Measurements from ENCODE around the gene TRAF3IP1.
"Not testable (repeated sequence)": the region's sequence is repeated elsewhere in the genome, so short reads cannot be mapped to it uniquely, and the experiment has no call there.

TRAF3IP1 gene, protein sequence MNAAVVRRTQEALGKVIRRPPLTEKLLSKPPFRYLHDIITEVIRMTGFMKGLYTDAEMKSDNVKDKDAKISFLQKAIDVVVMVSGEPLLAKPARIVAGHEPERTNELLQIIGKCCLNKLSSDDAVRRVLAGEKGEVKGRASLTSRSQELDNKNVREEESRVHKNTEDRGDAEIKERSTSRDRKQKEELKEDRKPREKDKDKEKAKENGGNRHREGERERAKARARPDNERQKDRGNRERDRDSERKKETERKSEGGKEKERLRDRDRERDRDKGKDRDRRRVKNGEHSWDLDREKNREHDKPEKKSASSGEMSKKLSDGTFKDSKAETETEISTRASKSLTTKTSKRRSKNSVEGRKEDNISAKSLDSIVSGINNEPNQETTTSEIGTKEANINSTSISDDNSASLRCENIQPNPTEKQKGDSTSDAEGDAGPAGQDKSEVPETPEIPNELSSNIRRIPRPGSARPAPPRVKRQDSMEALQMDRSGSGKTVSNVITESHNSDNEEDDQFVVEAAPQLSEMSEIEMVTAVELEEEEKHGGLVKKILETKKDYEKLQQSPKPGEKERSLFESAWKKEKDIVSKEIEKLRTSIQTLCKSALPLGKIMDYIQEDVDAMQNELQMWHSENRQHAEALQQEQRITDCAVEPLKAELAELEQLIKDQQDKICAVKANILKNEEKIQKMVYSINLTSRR

DNA sequence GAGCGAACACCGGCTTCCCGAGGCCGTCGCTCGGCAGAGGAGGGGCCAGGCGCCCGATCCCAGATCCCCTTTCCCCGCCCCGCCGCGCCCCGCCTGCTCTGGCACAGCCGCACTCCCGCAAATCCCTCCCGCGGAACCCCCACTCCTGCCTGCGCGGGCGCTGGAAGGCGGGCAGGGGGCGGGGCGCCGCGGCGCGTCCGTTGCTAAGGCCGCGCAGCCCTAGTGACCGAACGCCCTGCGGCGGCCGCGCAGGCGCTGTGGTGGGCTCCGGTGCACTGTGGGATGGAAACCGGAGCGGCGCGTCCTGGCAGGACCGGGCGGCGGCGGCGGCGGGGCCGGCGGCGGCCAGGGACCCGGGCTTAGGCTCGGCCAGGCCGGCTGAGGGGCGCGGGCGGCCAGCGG is at the start of gene TRAF3IP1:
TSS of gene TRAF3IP1 (plus strand) at position 273 of the 402 bp plus-strand sequence. CDS start 145 bp downstream, outside the sequence.
- peaks cover 0 to 26% (median 11%) of the 10 kb centered on the region in 4 donors for H3K4me1 ChIP-seq
- peak within 1 kb of the TSS; percentile 79 to 92 for H3K4me3 ChIP-seq
- no peaks in the 10 kb centered on the region for H3K9me3 ChIP-seq
- intact Hi-C loops (cut with DNase I; ENCODE audit: low total_unique reads) = loop anchor here (2.0 kb wide), 1 partner anchor 31 kb away; the partner anchor contains the start of gene PER2
- peaks cover 0 to 17% (median 0%) of the 10 kb centered on the region in 3 donors for H3K36me3 ChIP-seq
- TF ChIP-seq, protein P1, sequence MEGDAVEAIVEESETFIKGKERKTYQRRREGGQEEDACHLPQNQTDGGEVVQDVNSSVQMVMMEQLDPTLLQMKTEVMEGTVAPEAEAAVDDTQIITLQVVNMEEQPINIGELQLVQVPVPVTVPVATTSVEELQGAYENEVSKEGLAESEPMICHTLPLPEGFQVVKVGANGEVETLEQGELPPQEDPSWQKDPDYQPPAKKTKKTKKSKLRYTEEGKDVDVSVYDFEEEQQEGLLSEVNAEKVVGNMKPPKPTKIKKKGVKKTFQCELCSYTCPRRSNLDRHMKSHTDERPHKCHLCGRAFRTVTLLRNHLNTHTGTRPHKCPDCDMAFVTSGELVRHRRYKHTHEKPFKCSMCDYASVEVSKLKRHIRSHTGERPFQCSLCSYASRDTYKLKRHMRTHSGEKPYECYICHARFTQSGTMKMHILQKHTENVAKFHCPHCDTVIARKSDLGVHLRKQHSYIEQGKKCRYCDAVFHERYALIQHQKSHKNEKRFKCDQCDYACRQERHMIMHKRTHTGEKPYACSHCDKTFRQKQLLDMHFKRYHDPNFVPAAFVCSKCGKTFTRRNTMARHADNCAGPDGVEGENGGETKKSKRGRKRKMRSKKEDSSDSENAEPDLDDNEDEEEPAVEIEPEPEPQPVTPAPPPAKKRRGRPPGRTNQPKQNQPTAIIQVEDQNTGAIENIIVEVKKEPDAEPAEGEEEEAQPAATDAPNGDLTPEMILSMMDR (IDR thresholded peaks at IDR 0.05) = peak in 1 of 2 experiments; percentile 14
- DNase-seq = peak; percentile 90 to 94
- H3K27me3 ChIP-seq = no peaks in the 10 kb centered on the region
- peak within 1 kb of the TSS; percentile 61 to 78 for H3K27ac ChIP-seq

DNA sequence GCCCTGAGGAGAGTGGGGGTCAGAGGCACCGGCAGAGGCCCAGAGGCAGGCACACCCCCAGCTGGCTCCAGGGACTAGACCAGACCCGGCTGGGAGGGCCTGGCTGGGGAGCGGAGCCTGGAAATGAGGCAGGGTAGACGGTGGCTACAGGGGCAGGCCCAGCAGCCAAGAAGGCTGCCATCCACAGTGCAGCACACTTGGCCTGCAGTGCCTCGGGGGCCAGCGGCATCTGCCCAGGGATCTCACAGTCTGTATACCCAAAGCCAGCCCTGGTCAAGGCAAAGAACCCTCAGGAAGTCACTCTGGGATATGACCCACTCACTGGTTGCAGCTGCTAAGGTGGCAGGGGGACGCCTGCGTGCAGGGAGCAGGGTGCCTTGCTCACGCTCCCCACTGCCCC is 49.7 kb upstream of the TRAF3IP1 start:
- Histone ChIP-seq H3K27ac (no peak overlapping the region), H3K4me1 (no peaks in the 10 kb centered on the region), H3K9me3 (no peaks in the 10 kb centered on the region), H3K27me3 (no peaks in the 10 kb centered on the region), H3K4me3 (no peak overlapping the region), H3K36me3 (peaks cover 61 to 95% (median 66%) of the 10 kb centered on the region in 3 donors)
- intact Hi-C loops (cut with DNase I; ENCODE audit: low total_unique reads) = no loop called here
- no peak for DNase-seq
- TF ChIP-seq, protein P1 (IDR thresholded peaks at IDR 0.05) = no peak

DNA sequence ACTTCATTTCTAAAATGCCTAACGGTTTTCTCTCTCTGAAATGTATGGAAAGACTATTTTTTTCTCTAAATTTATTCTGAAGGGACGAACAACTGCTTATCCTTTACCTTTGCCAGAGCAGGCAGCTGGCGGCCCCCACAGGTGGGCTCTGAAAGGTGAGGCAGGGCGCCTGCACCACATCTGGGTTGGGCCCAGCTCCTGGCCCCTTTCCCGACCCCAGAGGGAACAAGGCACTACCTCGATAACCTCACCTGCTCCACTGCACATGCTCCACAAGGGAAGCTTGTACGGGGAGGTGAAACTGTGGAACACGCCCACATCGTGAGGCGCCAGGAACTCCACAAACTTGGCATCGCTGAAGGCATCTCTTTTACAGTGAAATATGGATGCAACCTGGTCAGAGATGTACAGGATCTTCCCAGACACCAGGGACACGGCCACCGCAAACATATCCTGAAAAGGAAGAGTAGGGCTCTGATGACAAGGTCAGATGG is 49.2 kb upstream of the TRAF3IP1 start:
- Histone ChIP-seq H3K9me3 (no peaks in the 10 kb centered on the region), H3K36me3 (peaks cover 64 to 97% (median 68%) of the 10 kb centered on the region in 3 donors), H3K27me3 (no peaks in the 10 kb centered on the region), H3K4me3 (no peak overlapping the region), H3K27ac (no peak overlapping the region), H3K4me1 (no peaks in the 10 kb centered on the region)
- no peak for DNase-seq
- intact Hi-C loops (cut with DNase I; ENCODE audit: low total_unique reads) = no loop called here
- TF ChIP-seq, protein P1 (IDR thresholded peaks at IDR 0.05) = no peak

DNA sequence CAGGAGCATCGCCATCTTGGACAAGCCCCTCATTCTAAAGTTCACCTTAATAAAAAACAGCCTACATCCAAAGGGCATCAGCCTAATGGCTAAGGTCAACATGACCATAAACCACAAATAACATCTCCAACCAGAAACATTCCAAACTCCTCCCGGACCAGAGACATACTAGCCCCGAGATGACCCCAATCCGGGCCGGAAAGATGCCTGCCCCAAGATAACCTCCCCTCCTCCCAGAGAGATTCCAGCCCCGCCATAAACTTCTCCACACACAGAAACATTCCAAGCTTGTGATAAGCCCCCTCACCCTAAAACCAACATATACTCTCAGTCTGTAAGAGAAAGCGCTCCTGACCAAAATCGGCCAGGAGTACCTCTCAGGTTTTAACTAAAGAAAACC is 48.6 kb upstream of the TRAF3IP1 start:
- H3K9me3 ChIP-seq; DNase-seq; H3K4me1 ChIP-seq; intact Hi-C loops (cut with DNase I; ENCODE audit: low total_unique reads); H3K27me3 ChIP-seq; H3K27ac ChIP-seq; H3K4me3 ChIP-seq: not testable (repeated sequence)
- H3K36me3 ChIP-seq = peaks cover 69 to 97% (median 74%) of the 10 kb centered on the region in 3 donors

DNA sequence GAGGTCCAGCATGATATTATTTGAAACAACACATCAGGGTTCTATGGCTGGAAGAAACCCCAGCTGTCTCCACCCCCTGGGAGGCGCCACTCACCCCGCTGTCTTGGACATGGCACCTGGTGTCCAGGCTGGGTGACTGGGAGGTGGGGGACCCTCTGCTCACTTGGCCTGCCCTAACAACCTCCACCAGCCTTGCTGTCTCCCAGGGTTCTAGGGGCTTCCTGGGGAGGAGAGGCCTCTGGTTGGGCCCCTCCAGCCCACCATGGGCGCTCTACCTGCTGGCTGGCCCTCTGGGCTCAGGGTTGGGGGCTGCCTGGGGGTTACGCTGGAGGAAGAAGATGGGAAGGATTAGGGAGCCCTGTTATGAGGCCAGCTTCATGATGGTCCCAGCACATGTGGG is 48.2 kb upstream of the TRAF3IP1 start:
- Histone ChIP-seq H3K27ac (no peak overlapping the region), H3K9me3 (no peaks in the 10 kb centered on the region), H3K4me1 (no peaks in the 10 kb centered on the region), H3K36me3 (peaks cover 69 to 97% (median 76%) of the 10 kb centered on the region in 3 donors), H3K27me3 (no peaks in the 10 kb centered on the region), H3K4me3 (no peak overlapping the region)
- DNase-seq = no peak
- TF ChIP-seq, protein P1 (IDR thresholded peaks at IDR 0.05) = no peak
- intact Hi-C loops (cut with DNase I; ENCODE audit: low total_unique reads) = no loop called here

DNA sequence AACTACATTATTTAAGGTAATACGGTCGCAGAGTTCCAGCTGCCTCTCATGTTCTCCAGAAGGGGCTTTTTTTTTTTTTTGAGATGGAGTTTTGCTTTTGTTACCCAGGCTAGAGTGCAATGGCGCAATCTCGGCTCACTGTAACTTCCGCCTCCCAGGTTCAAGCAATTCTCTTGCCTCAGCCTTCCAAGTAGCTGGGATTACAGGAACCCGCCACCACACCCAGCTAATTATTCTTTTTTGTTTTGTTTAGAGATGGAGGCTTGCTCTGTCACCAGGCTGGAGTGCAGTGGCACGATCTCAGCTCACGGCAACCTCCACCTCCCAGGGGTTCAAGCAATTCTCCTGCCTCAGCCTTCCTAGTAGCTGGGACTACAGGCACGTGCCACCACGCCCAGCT is 46.9 kb upstream of the TRAF3IP1 start:
- intact Hi-C loops (cut with DNase I; ENCODE audit: low total_unique reads); H3K27me3 ChIP-seq; DNase-seq; H3K4me1 ChIP-seq; H3K27ac ChIP-seq; H3K4me3 ChIP-seq; H3K9me3 ChIP-seq: not testable (repeated sequence)
- H3K36me3 ChIP-seq = peaks cover 58 to 96% (median 72%) of the 10 kb centered on the region in 3 donors

Data from tibial artery (tissue), 4 donors.